ENCODE results near the gene PTH1R.
A peak's percentile ranks its signal among the peaks of the same experiment; 100 is the strongest.

The PTH1R gene

DNA sequence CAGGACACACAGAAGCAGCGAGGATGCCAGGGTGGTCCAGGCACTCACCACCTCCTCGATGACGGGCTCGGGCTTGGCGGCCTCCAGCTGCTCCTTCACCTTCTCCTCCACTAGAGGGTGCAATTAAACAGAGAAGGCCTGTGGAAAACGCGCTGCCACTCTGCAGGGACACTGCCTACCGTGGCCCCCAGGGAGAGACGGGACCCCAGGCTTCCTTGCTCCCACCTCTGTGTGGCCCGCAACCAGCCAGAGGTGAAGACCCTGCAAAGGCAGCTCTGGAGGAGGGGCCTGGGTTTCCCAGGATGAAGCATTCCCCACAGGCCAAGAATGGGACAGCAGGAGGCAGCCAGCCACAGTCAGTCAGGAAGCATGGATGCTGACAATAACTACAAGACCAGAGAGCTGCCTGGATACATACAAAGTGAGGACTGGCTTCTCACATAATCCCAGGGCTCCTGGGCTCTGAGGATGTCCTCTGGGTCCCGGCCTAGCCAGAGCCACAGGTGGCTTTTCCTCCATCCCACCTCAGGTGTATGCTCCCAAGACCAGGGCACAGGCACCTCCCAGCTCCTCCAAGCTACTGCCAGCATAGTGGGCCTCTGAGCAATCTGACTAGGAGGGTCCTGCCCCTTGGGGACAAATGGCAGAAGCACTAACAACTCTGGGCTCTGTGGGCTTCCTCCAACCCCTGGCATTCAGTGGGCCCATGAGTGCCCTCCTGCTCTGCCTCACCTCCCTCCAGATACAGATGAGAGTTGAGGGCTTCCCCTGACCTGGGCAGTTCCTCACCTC, 46.2 kb downstream of the PTH1R start:
- in situ Hi-C loops (cut with HindIII; ENCODE audit: low pct_ligation_motif_present, low sequenced_read_pairs), result no loop called here
- DNase-seq, result no peak
- TF ChIP-seq, protein P1, sequence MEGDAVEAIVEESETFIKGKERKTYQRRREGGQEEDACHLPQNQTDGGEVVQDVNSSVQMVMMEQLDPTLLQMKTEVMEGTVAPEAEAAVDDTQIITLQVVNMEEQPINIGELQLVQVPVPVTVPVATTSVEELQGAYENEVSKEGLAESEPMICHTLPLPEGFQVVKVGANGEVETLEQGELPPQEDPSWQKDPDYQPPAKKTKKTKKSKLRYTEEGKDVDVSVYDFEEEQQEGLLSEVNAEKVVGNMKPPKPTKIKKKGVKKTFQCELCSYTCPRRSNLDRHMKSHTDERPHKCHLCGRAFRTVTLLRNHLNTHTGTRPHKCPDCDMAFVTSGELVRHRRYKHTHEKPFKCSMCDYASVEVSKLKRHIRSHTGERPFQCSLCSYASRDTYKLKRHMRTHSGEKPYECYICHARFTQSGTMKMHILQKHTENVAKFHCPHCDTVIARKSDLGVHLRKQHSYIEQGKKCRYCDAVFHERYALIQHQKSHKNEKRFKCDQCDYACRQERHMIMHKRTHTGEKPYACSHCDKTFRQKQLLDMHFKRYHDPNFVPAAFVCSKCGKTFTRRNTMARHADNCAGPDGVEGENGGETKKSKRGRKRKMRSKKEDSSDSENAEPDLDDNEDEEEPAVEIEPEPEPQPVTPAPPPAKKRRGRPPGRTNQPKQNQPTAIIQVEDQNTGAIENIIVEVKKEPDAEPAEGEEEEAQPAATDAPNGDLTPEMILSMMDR (IDR thresholded peaks at IDR 0.05; ENCODE audit: low read depth, low read length, missing control alignments), result peak; percentile 87
- no peak overlapping the region for H3K27ac ChIP-seq
- H3K27me3 ChIP-seq (replicated peaks), result no peaks in the 10 kb centered on the region
- H3K4me3 ChIP-seq (ENCODE audit: low read depth, low read length), result no peak overlapping the region
- H3K36me3 ChIP-seq (replicated peaks), result peaks cover 63% of the 10 kb centered on the region

- no peak overlapping the region for H3K27ac ChIP-seq
- in situ Hi-C loops (cut with HindIII; ENCODE audit: low pct_ligation_motif_present, low sequenced_read_pairs), result no loop called here
Measured at GRCh38 chr3:46924921-46925584, 47.5 kb downstream of the PTH1R start.

DNA sequence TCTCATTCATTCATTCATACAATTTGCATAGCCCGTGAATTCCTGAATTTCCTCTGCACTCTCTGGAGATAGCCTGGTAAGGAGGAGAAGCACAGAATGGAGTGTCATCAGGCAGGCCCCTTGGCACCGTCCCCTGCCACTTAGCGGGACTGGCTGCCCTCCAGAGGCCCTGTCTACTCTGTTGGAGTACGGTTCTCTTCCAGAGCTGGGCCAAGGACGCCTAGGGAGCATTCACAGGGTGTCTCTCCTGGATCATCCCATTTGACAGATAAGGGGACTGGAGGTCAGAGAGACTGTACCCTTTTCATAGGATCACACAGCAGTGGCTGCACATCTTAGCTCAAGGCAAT, 48.0 kb downstream of the PTH1R start:
- Histone ChIP-seq H3K36me3 (replicated peaks) (peaks cover 56% of the 10 kb centered on the region), H3K27me3 (replicated peaks) (no peaks in the 10 kb centered on the region), H3K4me3 (ENCODE audit: low read depth, low read length) (no peak overlapping the region), H3K27ac (peak overlapping the region; percentile 12)
- in situ Hi-C loops (cut with HindIII; ENCODE audit: low pct_ligation_motif_present, low sequenced_read_pairs), result no loop called here
- TF ChIP-seq, protein P1 (IDR thresholded peaks at IDR 0.05; ENCODE audit: low read depth, low read length, missing control alignments), result no peak
- no peak for DNase-seq

More at GRCh38 chr3:46924921-46925584, 47.5 kb downstream of the PTH1R start:
- DNase-seq, result no peak
- Histone ChIP-seq H3K36me3 (replicated peaks) (peaks cover 59% of the 10 kb centered on the region), H3K4me3 (ENCODE audit: low read depth, low read length) (no peak overlapping the region), H3K27me3 (replicated peaks) (no peaks in the 10 kb centered on the region)
- TF ChIP-seq, protein P1 (IDR thresholded peaks at IDR 0.05; ENCODE audit: low read depth, low read length, missing control alignments), result no peak

DNA sequence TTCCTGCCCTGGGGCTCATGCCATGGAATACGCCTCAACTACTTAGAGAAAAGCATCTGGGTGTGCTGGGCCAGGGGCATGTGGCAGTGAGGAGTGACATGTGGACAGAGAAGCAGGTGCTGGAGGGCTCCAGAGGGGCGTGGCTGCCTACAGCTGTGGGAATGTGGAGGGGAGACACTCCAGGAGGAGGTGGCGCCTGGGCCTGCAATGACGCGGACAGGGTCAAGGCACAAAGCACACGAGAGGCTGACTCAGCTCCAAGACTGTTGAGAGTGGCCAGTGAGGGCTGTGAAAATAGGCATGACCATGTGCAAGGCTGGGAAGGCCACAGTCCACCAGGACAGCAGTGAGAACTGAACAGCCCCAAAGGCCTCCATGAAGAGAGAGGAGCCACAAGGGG, 48.5 kb downstream of the PTH1R start:
- Histone ChIP-seq H3K27ac (peak overlapping the region; percentile 52), H3K36me3 (replicated peaks) (peaks cover 51% of the 10 kb centered on the region)
- in situ Hi-C loops (cut with HindIII; ENCODE audit: low pct_ligation_motif_present, low sequenced_read_pairs), result no loop called here

DNA sequence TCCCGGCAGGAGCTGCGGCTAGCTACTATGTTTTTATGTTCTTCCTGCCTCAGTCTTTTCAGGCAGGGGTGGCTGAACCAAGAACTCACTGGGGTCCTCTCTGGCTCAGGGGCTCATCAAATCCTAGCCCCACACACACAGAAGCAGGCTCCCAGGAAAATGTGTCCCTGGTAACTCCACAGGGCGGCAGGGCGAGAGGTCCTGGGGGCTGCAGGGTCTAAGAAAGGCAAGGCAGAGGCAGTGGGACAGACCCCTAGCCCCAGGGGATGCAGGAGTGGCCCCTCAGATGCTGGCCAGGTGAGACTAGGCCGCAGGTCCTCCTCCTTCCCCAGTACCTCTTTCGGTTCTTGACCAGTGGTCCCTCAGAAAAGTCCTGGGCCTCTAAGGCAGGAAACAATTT, 48.9 kb downstream of the PTH1R start:
- Histone ChIP-seq H3K27ac (peak overlapping the region; percentile 52), H3K27me3 (replicated peaks) (no peaks in the 10 kb centered on the region), H3K36me3 (replicated peaks) (peaks cover 47% of the 10 kb centered on the region), H3K4me3 (ENCODE audit: low read depth, low read length) (no peak overlapping the region)
- in situ Hi-C loops (cut with HindIII; ENCODE audit: low pct_ligation_motif_present, low sequenced_read_pairs), result no loop called here
- DNase-seq, result no peak
- TF ChIP-seq, protein P1 (IDR thresholded peaks at IDR 0.05; ENCODE audit: low read depth, low read length, missing control alignments), result no peak

More for the DNA sequence above, 48.5 kb downstream of the PTH1R start:
- Histone ChIP-seq H3K27me3 (replicated peaks) (no peaks in the 10 kb centered on the region), H3K4me3 (ENCODE audit: low read depth, low read length) (no peak overlapping the region)
- DNase-seq, result peak; percentile 62
- TF ChIP-seq, protein P1 (IDR thresholded peaks at IDR 0.05; ENCODE audit: low read depth, low read length, missing control alignments), result peak; percentile 4
